Effector CD4-positive, alpha-beta T cell (primary cell): Measurements from ENCODE around the gene MAP3K13.
"Not testable (repeated sequence)": the region's sequence is repeated elsewhere in the genome, so short reads cannot be mapped to it uniquely, and the experiment has no call there.

ENCODE experiments used
- DNase-seq: peaks from one replicate; pipeline ENCODE4 v3.0.0-alpha.2; 2020

MAP3K13 gene

GRCh38 chr3:185399737-185400667 lies 37.1 kb downstream of the MAP3K13 start:
- DNase-seq, result no peak

DNA sequence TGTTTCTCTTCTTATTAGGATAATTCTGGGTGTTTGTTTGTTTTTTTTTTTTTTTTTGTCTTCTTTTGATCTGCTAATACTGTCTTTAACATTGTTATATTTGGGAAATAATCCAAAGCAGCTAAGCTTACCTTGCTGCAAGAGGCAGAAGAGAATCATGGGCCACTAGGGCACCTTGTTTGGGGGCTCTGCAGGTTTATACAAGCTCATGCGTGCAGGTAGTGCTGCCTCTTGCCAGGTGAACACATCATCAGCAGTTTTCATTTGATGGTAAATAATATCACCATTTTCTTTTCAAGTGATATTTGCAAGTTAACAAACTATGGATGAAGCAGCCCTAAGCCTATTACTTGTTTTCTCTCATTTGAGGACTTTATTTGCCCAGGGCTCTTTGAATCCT lies 37.9 kb downstream of the MAP3K13 start:
- DNase-seq, result no peak

DNA sequence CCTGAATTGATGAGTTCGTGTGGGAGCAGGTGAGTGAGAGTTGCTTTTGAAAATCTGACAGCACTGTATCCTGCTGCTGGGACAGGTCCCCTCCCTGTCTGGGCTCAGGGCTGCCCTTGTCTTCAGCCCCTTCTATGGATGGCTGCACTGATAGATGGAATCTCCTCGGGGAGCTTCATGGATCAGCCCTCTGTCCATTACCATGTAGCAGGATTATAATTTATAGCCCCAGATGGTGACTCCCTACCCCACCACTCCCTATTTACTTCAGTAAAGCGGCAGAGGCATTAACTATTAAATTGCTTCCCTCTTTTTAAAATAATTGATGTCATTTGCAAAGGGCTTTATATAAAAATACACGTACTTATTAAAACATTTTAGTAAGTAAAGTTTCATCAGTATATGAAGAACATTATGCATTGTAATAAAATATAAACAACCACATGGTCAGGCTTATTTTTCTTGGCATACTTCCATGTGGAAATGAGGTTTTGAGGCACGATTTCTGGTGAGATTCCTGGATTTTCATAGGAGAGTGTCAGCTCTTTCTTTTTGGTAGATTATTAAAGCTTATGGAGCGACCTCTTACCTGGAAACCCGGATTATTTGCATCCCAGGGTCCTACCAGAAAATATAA lies 38.5 kb downstream of the MAP3K13 start:
- no peak for DNase-seq

- no peak for DNase-seq
These were observed 39.6 kb downstream of the MAP3K13 start for GRCh38 chr3:185402561-185402960.

DNA sequence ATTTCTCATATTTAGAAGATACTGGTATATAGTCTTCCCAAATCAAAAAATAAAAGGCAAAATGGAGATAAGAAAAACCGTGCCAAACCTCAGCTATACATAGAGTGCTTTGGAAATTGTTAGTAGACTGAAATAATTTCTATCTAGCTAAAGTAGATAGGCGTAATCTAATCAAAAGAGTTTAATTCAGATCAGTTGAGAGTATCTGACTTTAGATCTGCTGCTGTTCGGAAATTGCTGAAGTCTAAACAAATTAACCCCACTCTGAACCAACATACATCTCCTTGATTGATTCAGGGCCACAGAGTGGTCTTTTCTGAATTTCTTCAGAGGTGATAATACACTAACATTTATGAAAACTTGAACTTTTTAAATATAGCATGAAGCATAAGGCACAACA lies 40.1 kb downstream of the MAP3K13 start:
- no peak for DNase-seq

DNA sequence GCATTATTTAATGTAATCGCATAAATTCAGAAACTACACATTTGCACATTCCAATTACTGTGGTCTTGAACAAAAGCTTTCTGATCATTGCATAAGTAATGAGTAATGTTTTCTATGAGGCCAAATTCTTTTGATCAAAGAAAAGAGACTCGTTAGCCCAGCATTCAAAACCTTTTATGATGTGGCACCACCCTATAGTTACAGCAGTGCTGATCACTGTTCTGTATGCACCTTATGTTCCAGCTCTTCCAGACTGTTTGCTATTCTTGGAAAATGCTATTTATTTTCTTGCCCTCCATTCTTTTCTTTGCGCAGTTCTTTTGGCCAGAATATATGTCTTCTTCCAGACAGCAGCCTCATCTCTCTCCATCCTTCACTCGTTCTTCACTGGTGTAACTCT lies 42.3 kb downstream of the MAP3K13 start:
- no peak for DNase-seq

GRCh38 chr3:185405664-185406063 lies 42.7 kb downstream of the MAP3K13 start:
- DNase-seq, result no peak

- no peak for DNase-seq
These were observed 43.2 kb downstream of the MAP3K13 start for GRCh38 chr3:185406121-185406620.

- DNase-seq, result no peak
These were observed 47.0 kb downstream of the MAP3K13 start for GRCh38 chr3:185409957-185410356.

- no peak for DNase-seq
These were observed 48.2 kb downstream of the MAP3K13 start for GRCh38 chr3:185411133-185411532.

- DNase-seq, result no peak
These were observed 53.6 kb downstream of the MAP3K13 start for GRCh38 chr3:185416513-185416912.

GRCh38 chr3:185418561-185418977 lies 55.6 kb downstream of the MAP3K13 start:
- not testable (repeated sequence) for DNase-seq

GRCh38 chr3:185420762-185421161 lies 57.8 kb downstream of the MAP3K13 start:
- DNase-seq, result no peak

GRCh38 chr3:185421577-185422232 lies 58.8 kb downstream of the MAP3K13 start:
- DNase-seq, result no peak

DNA sequence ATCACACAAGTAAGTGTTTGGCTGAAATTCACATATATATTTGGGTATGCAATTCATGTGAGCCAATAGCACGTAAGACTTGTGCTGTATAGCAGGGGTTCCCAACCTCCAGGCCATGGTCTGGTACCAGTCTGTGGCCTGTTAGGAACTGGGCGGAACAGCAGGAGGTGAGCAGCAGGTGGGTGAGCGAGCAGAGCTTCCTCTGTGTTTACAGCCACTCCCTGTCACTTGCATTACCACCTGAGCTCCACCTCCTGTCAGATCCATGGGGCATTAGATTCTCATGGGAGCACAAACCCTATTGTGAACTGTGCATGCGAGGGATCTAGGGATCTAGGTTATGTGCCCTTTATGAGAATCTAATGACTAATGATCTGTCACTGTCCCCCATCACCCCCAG lies 59.7 kb downstream of the MAP3K13 start:
- DNase-seq, result no peak

GRCh38 chr3:185423178-185423577 lies 60.2 kb downstream of the MAP3K13 start:
- DNase-seq, result no peak

DNA sequence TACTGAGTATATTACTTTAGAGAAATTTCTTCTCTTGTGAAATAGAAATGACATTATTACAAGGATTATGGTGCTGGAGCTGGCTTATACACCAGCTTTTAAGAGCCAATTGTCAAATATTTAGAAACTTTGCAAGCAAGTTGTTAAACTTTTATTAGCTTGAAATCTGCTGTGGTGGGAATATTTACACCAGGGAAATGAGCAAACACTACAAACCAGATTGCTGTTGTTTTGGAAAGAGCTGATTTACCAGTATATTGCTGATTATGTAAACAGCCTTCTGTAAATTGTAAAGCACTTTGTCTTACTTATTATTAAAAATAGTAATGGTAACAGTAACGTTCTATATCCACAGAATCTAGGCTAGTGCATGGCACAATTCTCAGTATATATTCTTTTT lies 61.5 kb downstream of the MAP3K13 start:
- no peak for DNase-seq

- DNase-seq, result no peak
These were observed 67.4 kb downstream of the MAP3K13 start for GRCh38 chr3:185430375-185430774.

DNA sequence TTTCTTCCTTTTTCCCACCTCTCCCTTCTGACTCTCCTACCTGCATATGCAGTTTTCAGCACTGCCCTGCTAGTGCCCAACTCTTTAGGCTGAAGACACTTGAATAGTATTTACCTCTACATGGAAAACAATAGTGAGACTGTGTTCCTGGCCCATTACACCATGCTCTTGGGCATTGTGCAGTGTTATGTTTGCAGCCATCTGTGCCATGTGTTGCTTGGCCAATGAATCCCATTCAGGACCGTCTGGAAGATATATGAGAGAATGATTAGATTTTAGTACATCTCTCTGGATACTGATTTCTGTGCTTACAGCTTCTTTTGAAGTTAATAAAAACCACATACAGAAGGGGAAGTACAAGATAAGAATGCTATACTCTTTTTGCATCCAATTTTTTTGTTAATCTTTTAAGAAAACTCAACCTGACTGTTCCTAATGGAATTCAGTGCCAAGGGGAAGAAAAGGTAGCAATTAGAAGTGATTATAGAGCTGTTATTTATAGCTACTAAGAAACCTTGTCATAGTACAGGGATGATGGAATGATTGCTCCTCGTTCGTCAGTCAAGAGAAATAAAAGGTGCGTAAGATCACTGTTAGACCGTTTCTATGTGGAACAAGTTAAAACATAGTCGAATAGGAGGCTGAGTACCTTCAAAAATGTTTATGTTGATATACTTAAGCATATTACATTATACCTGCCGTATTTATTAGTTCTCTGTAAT lies 77.0 kb downstream of the MAP3K13 start:
- no peak for DNase-seq

- DNase-seq, result no peak
These were observed 79.1 kb downstream of the MAP3K13 start for GRCh38 chr3:185442031-185442430.

- no peak for DNase-seq
These were observed 81.4 kb downstream of the MAP3K13 start for GRCh38 chr3:185444329-185444728.

- no peak for DNase-seq
These were observed 85.2 kb downstream of the MAP3K13 start for GRCh38 chr3:185448107-185448506.

DNA sequence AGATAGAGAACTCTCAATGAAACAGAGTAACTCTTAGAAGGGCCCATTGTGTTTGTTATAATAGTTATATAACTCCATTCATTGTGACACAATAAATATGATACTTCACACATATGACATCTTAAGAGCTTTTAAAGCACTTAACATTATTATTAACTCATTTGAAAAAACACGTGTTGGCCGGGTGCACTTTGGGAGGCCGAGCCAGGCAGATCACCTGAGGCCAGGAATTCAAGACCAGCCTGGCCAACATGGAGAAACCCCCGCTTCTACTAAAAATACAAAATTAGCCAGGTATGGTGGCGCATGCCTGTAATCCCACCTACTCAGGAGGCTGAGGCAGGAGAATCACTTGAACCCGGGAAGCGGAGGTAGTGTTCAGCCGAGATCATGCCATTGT lies 88.5 kb downstream of the MAP3K13 start:
- DNase-seq, result not testable (repeated sequence)
